Caco-2 (cell line): ENCODE results near the gene TBX5. TPM values are rescaled to one million over a fixed set of nuclear protein-coding genes. Genes with fewer than 3 reads are reported as not detected.

Experiments
- BruUV-seq: library from RNA; stranded (reverse); fragments of 400-500 nt; replicated peaks from 2 replicates; lab custom pipeline; 2021; lab: Mats Ljungman, UMichigan
- CTCF ChIA-PET: fragments of 300-600 bp; sonication (Branson Sonifier 250); formaldehyde crosslinking; loops from one replicate; lab custom pipeline; 2022; ENCODE audit warnings: antibody characterized with exemption; lab: Charles Lee
- POLR2A ChIA-PET: fragments of 300-600 bp; sonication (Branson Sonifier 250); formaldehyde crosslinking; loops from one replicate; lab custom pipeline; 2022; ENCODE audit warnings: antibody characterized with exemption; lab: Charles Lee
- DNase-seq, 2 experiments: peaks; one replicate each; pipeline versions ENCODE4 v3.0.0 to v3.0.0-alpha.2; 2020 to 2022
- H3K27me3 ChIP-seq: replicated peaks from 2 replicates; pipeline ENCODE4 v1.6.0; 2011; ENCODE audit warnings: low read length; ENCODE audit not compliant: control insufficient read depth, insufficient read depth
- H3K36me3 ChIP-seq: 2 replicates; pipeline ENCODE4 v1.5.1; 2011; ENCODE audit warnings: low read length; ENCODE audit not compliant: control insufficient read depth, insufficient read depth
- H3K4me1 ChIP-seq: fragments of 250-450 bp; sonication (Bioruptor Pico); 2 replicates; pipeline ENCODE4 v1.5.1; 2020; ENCODE audit warnings: mild to moderate bottlenecking
- H3K4me3 ChIP-seq: 2 replicates; pipeline ENCODE4 v1.5.1; 2011; ENCODE audit warnings: low read depth, mild to moderate bottlenecking, control low read depth, low read length
- H3K9me3 ChIP-seq: fragments of 250-450 bp; sonication (Bioruptor Pico); 2 replicates; pipeline ENCODE4 v1.5.1; 2020; ENCODE audit warnings: mild to moderate bottlenecking, moderate library complexity
- H3K27ac Mint-ChIP-seq: one replicate; pipeline ENCODE4 v1.8.0; 2022; ENCODE audit warnings: mixed read lengths; ENCODE audit not compliant: unreplicated experiment
- H3K27me3 Mint-ChIP-seq: one replicate; pipeline ENCODE4 v1.8.0; 2022; ENCODE audit warnings: mixed read lengths; ENCODE audit not compliant: insufficient read depth, unreplicated experiment
- H3K36me3 Mint-ChIP-seq: one replicate; pipeline ENCODE4 v1.8.0; 2022; ENCODE audit warnings: mild to moderate bottlenecking, mixed read lengths; ENCODE audit not compliant: insufficient read depth, unreplicated experiment
- H3K4me1 Mint-ChIP-seq: one replicate; pipeline ENCODE4 v1.8.0; 2022; ENCODE audit warnings: low read depth, mixed read lengths; ENCODE audit not compliant: unreplicated experiment
- H3K4me3 Mint-ChIP-seq: one replicate; pipeline ENCODE4 v1.8.0; 2022; ENCODE audit warnings: mild to moderate bottlenecking, moderate library complexity, mixed read lengths; ENCODE audit not compliant: unreplicated experiment
- H3K9me3 Mint-ChIP-seq: one replicate; pipeline ENCODE4 v1.8.0; 2022; ENCODE audit warnings: mixed read lengths; ENCODE audit not compliant: unreplicated experiment
- intact Hi-C: fragments of 100-400 bp; cut with micrococcal nuclease; formaldehyde crosslinking; loops from one replicate; pipeline ENCODE4 v1.10.0; 2022; ENCODE audit not compliant: unreplicated experiment
- total RNA-seq: library from RNA; stranded (reverse); gene quantifications from 2 replicates; pipeline ENCODE4 v1.2.3, GENCODE V29; 2022
- TF ChIP-seq, protein P1 (sequence below), 2 experiments: fragments of 200-600 bp in 1 of 2; IDR thresholded peaks; 1 replicate in 1 of 2; 2 replicates in 1 of 2; pipeline versions ENCODE4 v1.5.1 to v1.8.0; 2011 to 2022; ENCODE audit warnings: antibody characterized with exemption in 1 of 2, control low read depth in 1 of 2, inconsistent platforms in 1 of 2, low read depth in 1 of 2, low read length in 1 of 2, mild to moderate bottlenecking in 1 of 2, moderate library complexity in 1 of 2; ENCODE audit not compliant: insufficient read depth in 1 of 2, severe bottlenecking in 1 of 2, unreplicated experiment in 1 of 2

The TBX5 gene
- total RNA-seq, 1 experiment from 2014 or later, result not detected

DNA sequence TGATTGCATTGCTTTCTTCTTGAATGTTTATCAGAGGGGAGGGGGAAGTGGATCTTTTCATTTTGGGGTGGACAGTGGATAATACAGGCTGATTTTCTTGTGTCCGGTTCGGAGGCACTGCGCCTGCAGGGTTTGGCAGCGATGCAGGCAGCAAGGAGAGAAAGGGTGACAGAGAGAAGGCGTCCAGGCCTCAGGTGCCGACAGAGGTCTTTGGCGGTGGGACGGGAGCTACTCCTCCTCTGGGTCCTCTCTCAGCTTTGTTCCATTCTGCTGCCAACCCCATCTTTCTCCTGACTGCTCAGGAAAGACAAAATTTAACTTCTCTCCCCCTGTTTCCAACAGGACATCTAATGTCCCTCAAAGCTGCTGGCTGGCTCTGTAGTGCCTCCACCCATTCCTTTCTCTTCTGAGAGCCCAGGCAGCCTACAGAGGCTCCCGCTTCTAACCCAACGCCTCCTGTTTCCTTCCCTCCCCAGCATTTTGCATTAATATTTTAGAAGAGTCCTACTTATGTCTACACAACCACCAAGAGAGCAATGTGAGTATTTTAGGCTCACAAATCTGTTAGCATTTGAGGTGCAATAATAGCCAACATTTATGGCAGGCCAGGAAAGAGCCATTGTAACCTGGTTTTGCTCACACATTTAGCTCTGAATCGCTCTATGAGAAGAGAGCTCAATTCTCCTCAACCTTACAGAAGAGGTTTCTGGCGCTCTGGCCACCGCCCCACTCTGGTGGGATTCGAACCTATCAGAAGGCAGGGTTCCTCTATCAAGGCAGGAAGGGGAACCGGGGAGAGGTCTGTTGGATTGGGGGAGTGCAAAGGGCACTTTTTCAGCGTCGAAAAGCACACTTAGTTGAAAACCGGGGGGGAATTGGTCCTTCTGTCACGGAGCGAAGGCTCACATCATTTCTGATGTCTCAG, 7.1 kb upstream of the TBX5 start:
- intact Hi-C loops, result no loop called here
- H3K4me1 ChIP-seq, result no peaks in the 10 kb centered on the region
- H3K4me1 Mint-ChIP-seq, result no peaks in the 10 kb centered on the region
- POLR2A ChIA-PET, result no interaction called here
- no peaks in the 10 kb centered on the region for H3K9me3 ChIP-seq
- H3K4me3 ChIP-seq, result no peak overlapping the region
- BruUV-seq, result no TSS peak
- H3K36me3 ChIP-seq, result no peaks in the 10 kb centered on the region
- no peak for DNase-seq
- peaks cover 12% of the 10 kb centered on the region for H3K27me3 Mint-ChIP-seq
- no peaks in the 10 kb centered on the region for H3K9me3 Mint-ChIP-seq
- H3K27ac Mint-ChIP-seq, result no peak overlapping the region
- H3K27me3 ChIP-seq, result no peaks in the 10 kb centered on the region
- TF ChIP-seq, protein P1, sequence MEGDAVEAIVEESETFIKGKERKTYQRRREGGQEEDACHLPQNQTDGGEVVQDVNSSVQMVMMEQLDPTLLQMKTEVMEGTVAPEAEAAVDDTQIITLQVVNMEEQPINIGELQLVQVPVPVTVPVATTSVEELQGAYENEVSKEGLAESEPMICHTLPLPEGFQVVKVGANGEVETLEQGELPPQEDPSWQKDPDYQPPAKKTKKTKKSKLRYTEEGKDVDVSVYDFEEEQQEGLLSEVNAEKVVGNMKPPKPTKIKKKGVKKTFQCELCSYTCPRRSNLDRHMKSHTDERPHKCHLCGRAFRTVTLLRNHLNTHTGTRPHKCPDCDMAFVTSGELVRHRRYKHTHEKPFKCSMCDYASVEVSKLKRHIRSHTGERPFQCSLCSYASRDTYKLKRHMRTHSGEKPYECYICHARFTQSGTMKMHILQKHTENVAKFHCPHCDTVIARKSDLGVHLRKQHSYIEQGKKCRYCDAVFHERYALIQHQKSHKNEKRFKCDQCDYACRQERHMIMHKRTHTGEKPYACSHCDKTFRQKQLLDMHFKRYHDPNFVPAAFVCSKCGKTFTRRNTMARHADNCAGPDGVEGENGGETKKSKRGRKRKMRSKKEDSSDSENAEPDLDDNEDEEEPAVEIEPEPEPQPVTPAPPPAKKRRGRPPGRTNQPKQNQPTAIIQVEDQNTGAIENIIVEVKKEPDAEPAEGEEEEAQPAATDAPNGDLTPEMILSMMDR (IDR thresholded peaks at IDR 0.05; ENCODE audit: insufficient read depth in 1 of 2, low read depth in 1 of 2, low read length in 1 of 2, severe bottlenecking in 1 of 2, unreplicated experiment in 1 of 2), result no peak
- CTCF ChIA-PET, result no interaction called here
- no peaks in the 10 kb centered on the region for H3K36me3 Mint-ChIP-seq
- no peak overlapping the region for H3K4me3 Mint-ChIP-seq

DNA sequence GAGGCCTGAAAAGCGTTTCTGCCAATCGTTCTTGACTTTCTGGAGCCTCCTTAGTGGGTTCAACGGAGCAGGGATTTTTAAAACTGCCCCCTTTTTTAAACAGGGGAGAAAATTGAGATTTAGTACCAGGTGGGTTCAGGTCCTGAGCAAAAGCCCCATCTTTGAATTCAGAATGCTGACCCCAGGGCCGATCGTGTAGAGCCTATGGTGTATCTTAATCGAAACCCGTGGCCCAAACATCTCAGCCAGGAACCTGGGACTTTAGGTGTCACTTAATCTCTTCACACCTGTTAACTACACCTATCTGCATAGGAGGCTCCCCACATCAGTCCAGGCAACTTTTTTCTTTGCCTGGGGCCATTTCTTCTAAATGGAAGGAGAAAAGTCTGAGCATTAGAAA, 6.4 kb upstream of the TBX5 start:
- TF ChIP-seq, protein P1 (IDR thresholded peaks at IDR 0.05; ENCODE audit: insufficient read depth in 1 of 2, low read depth in 1 of 2, low read length in 1 of 2, severe bottlenecking in 1 of 2, unreplicated experiment in 1 of 2), result no peak
- H3K4me3 ChIP-seq, result no peak overlapping the region
- Mint-ChIP-seq H3K27me3 (peaks cover 11% of the 10 kb centered on the region), H3K4me1 (no peaks in the 10 kb centered on the region), H3K9me3 (no peaks in the 10 kb centered on the region), H3K27ac (no peak overlapping the region), H3K36me3 (no peaks in the 10 kb centered on the region), H3K4me3 (no peak overlapping the region)
- no peaks in the 10 kb centered on the region for H3K36me3 ChIP-seq
- H3K4me1 ChIP-seq, result no peaks in the 10 kb centered on the region
- intact Hi-C loops, result no loop called here
- CTCF ChIA-PET, result no interaction called here
- H3K9me3 ChIP-seq, result no peaks in the 10 kb centered on the region
- POLR2A ChIA-PET, result no interaction called here
- BruUV-seq, result no TSS peak
- DNase-seq, result no peak
- H3K27me3 ChIP-seq, result no peaks in the 10 kb centered on the region

DNA sequence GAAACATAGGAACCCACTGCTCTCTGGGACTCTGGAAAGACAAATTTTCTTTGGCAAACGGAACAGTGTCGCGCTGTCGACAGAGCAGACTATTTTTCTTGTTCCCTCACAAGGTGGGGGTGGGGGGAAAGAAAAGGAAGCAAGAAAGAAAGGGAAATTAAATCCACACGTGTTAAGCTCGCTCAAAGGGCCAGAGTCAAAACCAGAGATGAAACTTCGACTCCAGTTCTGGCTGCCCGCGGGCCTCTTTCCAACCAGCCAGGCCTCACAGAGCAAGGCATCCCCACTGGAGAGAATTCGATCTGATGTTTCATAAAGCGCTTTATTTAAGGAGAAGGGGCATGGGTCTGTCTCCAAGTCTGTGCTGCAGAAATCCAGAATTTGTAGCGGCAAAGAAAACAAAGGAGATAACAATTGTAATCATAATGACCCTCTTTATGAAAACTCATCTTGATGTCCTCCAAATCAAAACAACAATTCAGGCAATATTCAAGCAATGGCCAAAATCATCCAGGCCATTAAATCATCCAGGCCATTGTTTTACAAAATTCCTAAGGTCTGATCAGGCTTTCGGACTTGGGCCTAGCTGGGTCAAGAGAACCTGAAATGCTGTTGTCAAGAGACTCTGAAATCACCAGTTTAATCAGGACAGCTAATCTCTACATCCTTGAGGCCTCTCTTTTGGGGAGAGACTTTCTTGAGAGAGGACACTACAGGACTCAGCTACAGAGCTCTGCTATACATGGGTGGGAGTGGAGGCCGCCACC, 5.3 kb upstream of the TBX5 start:
- H3K27me3 ChIP-seq, result no peaks in the 10 kb centered on the region
- no peaks in the 10 kb centered on the region for H3K36me3 ChIP-seq
- H3K27ac Mint-ChIP-seq, result no peak overlapping the region
- H3K9me3 Mint-ChIP-seq, result no peaks in the 10 kb centered on the region
- DNase-seq, result no peak
- no TSS peak for BruUV-seq
- POLR2A ChIA-PET, result no interaction called here
- no peaks in the 10 kb centered on the region for H3K4me1 ChIP-seq
- no peaks in the 10 kb centered on the region for H3K36me3 Mint-ChIP-seq
- H3K4me1 Mint-ChIP-seq, result no peaks in the 10 kb centered on the region
- H3K9me3 ChIP-seq, result no peaks in the 10 kb centered on the region
- CTCF ChIA-PET, result no interaction called here
- H3K4me3 ChIP-seq, result no peak overlapping the region
- peaks cover 8% of the 10 kb centered on the region for H3K27me3 Mint-ChIP-seq
- H3K4me3 Mint-ChIP-seq, result no peak overlapping the region
- TF ChIP-seq, protein P1 (IDR thresholded peaks at IDR 0.05; ENCODE audit: insufficient read depth in 1 of 2, low read depth in 1 of 2, low read length in 1 of 2, severe bottlenecking in 1 of 2, unreplicated experiment in 1 of 2), result no peak
- intact Hi-C loops, result no loop called here
